ENCODE results near the gene SUPT4H1. TPM values are rescaled to one million over a fixed set of nuclear protein-coding genes. Genes with fewer than 3 reads are reported as not detected.
A peak's percentile ranks its signal among the peaks of the same experiment; 100 is the strongest.

The SUPT4H1 gene
- total RNA-seq, 3 donors from 2014 or later (not counting 1 experiment from before 2014, with no cell fraction given) = 55.9 to 68.3 (median 68.1) TPM

GRCh38 chr17:58323366-58324055 is 28.5 kb downstream of the SUPT4H1 start:
- DNase-seq = no peak
- intact Hi-C loops (cut with micrococcal nuclease) = no loop called here
- peaks cover 7% of the 10 kb centered on the region for H3K36me3 Mint-ChIP-seq
- H3K4me1 ChIP-seq (ENCODE audit: control insufficient read depth, insufficient read depth, low read length) = peaks cover 70% of the 10 kb centered on the region
- peaks cover 45 to 50% of the 10 kb centered on the region in 2 donors for H3K4me1 Mint-ChIP-seq
- 88% methylated on average over 7 of the region's 8 CpGs for WGBS (ENCODE audit: insufficient coverage)
- ATAC-seq = no peak
- H3K4me3 ChIP-seq (ENCODE audit: low read length) = no peak overlapping the region
- TF ChIP-seq, protein P1, sequence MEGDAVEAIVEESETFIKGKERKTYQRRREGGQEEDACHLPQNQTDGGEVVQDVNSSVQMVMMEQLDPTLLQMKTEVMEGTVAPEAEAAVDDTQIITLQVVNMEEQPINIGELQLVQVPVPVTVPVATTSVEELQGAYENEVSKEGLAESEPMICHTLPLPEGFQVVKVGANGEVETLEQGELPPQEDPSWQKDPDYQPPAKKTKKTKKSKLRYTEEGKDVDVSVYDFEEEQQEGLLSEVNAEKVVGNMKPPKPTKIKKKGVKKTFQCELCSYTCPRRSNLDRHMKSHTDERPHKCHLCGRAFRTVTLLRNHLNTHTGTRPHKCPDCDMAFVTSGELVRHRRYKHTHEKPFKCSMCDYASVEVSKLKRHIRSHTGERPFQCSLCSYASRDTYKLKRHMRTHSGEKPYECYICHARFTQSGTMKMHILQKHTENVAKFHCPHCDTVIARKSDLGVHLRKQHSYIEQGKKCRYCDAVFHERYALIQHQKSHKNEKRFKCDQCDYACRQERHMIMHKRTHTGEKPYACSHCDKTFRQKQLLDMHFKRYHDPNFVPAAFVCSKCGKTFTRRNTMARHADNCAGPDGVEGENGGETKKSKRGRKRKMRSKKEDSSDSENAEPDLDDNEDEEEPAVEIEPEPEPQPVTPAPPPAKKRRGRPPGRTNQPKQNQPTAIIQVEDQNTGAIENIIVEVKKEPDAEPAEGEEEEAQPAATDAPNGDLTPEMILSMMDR (IDR thresholded peaks at IDR 0.05) = no peak
- H3K27me3 Mint-ChIP-seq (ENCODE audit: low read depth in 2 of 2) = no peaks in the 10 kb centered on the region
- peaks cover 45% of the 10 kb centered on the region for H3K36me3 ChIP-seq (ENCODE audit: control insufficient read depth, insufficient read depth, low read length)
- no peaks in the 10 kb centered on the region for H3K27me3 ChIP-seq (ENCODE audit: control insufficient read depth, insufficient read depth, low read length)
- no peaks in the 10 kb centered on the region for H3K9me3 ChIP-seq (ENCODE audit: control insufficient read depth, insufficient read depth, low read length)
- peak overlapping the region; percentile 56 to 67 for H3K27ac Mint-ChIP-seq
- H3K27ac ChIP-seq (ENCODE audit: low read length) = no peak overlapping the region
- no peak overlapping the region for H3K4me3 Mint-ChIP-seq
- no peaks in the 10 kb centered on the region for H3K9me3 Mint-ChIP-seq

DNA sequence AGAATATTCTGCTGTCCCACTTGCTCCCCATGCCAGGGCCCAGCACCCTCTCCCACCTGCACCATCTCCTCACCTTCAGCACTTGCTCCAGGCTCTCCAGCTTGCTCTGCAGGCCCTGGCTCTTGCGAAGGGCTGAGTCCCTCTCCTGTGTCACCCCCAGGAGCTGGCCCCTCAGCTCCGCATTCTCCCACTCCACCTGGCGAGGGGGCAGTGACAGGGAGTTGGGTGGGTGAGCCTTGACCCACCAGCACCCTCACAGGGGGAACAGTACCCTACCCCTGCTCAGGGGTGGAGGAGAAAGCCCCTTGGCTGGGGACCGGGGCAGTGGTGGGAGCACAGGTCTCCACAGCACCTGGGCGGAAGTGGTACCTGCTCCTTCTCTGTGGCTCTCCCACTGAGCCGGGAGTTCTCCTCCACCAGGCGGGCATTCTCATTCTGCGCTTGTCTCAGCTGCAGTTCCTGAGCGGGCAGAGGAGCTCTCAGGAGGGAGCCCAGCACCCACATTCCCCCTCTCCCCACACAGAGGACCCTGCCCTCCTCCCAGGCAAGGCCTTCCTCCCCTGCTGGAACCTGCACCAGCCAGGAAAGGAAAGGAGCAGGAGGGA is 29.3 kb downstream of the SUPT4H1 start:
- TF ChIP-seq, protein P1 (IDR thresholded peaks at IDR 0.05) = no peak
- WGBS (ENCODE audit: insufficient coverage) = 97% methylated on average over 8 of the region's 9 CpGs
- Mint-ChIP-seq H3K4me3 (no peak overlapping the region), H3K27me3 (ENCODE audit: low read depth in 2 of 2) (no peaks in the 10 kb centered on the region), H3K27ac (peak overlapping the region; percentile 41 to 70), H3K36me3 (peaks cover 7% of the 10 kb centered on the region), H3K4me1 (peaks cover 45 to 49% of the 10 kb centered on the region in 2 donors), H3K9me3 (no peaks in the 10 kb centered on the region)
- H3K9me3 ChIP-seq (ENCODE audit: control insufficient read depth, insufficient read depth, low read length) = no peaks in the 10 kb centered on the region
- H3K27me3 ChIP-seq (ENCODE audit: control insufficient read depth, insufficient read depth, low read length) = no peaks in the 10 kb centered on the region
- H3K4me3 ChIP-seq (ENCODE audit: low read length) = no peak overlapping the region
- no peak overlapping the region for H3K27ac ChIP-seq (ENCODE audit: low read length)
- no peak for DNase-seq
- peaks cover 51% of the 10 kb centered on the region for H3K36me3 ChIP-seq (ENCODE audit: control insufficient read depth, insufficient read depth, low read length)
- no peak for ATAC-seq
- intact Hi-C loops (cut with micrococcal nuclease) = no loop called here
- peaks cover 70% of the 10 kb centered on the region for H3K4me1 ChIP-seq (ENCODE audit: control insufficient read depth, insufficient read depth, low read length)

- TF ChIP-seq, protein P1 (IDR thresholded peaks at IDR 0.05) = no peak
- H3K27me3 ChIP-seq (ENCODE audit: control insufficient read depth, insufficient read depth, low read length) = no peaks in the 10 kb centered on the region
- Mint-ChIP-seq H3K27ac (peak overlapping the region; percentile 41 to 70), H3K27me3 (ENCODE audit: low read depth in 2 of 2) (no peaks in the 10 kb centered on the region), H3K4me3 (no peak overlapping the region), H3K36me3 (peaks cover 7% of the 10 kb centered on the region), H3K4me1 (peaks cover 43 to 48% of the 10 kb centered on the region in 2 donors), H3K9me3 (no peaks in the 10 kb centered on the region)
- H3K36me3 ChIP-seq (ENCODE audit: control insufficient read depth, insufficient read depth, low read length) = peaks cover 51% of the 10 kb centered on the region
- peaks cover 70% of the 10 kb centered on the region for H3K4me1 ChIP-seq (ENCODE audit: control insufficient read depth, insufficient read depth, low read length)
- H3K27ac ChIP-seq (ENCODE audit: low read length) = no peak overlapping the region
- WGBS (ENCODE audit: insufficient coverage) = 96% methylated on average over 18 of the region's 18 CpGs
- H3K9me3 ChIP-seq (ENCODE audit: control insufficient read depth, insufficient read depth, low read length) = no peaks in the 10 kb centered on the region
- no peak overlapping the region for H3K4me3 ChIP-seq (ENCODE audit: low read length)
- ATAC-seq = no peak
- intact Hi-C loops (cut with micrococcal nuclease) = no loop called here
- no peak for DNase-seq
Observed at GRCh38 chr17:58321571-58322525, 30.2 kb downstream of the SUPT4H1 start.
